NCI-H1105 treated with DMSO at 0.1 percent for 48 hours (cell line): ENCODE data around the gene GNPAT.

Source experiments
- DNase-seq: peaks from one replicate; lab custom pipeline; 2025; lab: John Stamatoyannopoulos, UW

Gene GNPAT

DNA sequence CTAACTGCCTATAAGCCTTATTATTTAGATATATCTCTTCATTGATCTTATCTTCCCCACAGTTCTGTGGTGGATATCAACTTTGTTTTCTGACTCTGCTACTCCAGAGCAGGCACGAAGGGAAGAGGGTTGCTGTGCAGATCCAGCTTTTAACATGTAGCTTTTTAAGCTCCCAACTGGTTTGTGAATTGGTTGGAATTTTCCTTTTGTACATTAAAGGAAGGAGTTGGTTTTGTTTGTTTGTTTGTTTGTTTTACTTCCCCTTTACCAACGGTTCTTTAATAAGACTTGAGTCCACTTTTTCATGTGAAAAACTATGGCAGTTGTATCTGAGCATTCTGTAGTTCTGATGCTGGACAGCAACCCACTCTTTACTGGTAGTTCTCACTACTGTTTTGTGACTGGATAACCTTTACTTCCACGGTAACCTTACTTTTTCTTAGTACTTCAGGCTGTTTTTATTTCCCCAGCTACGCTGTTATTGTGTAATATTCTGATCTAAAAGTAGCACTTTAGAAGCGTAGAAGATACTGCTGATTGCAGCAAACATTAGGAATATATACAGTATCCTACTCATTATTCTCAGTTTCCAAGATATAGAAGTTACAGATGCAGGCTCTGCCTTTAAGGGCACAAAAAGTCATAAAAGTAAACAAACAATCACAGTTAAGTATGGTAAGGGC is 1.6 kb downstream of the GNPAT start:
- no peak for DNase-seq

DNA sequence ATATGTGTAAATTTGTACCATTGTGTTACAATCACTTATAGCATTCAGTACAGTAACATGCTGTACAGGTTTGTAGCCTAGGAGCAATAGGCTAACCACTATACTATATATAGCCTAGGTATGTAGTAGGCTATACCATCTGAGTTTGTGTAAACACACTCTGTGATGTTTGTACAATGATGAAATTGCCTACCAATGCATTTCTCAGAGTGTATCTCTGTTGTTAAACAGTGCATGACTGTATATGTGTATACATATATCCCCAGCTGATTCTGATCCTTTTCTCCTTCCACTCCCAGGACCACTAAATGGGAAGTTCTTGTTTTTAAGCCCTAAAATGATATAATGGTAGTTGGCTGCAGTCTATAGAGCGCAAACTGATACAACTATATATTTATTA is 7.8 kb downstream of the GNPAT start:
- DNase-seq = no peak

DNA sequence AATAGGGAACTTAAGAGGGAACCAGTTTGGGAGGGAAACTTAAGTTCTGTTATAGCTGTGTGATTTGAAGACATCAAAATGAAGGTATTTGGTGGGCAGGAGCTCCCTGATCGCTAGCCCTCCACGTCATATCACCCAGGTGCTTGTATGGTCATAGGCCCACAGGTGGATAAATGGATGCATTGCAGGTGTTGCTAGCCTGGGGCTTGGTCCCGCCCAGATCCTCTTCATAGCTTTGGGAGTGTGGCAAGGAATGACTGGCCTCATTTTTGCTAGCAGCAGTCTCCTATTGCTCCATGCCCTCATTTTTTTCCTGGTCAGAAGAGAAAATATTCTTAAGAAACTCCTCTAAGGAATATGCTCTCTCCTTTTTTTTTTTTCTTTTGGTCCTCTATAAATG is 11.3 kb downstream of the GNPAT start:
- DNase-seq = no peak

DNA sequence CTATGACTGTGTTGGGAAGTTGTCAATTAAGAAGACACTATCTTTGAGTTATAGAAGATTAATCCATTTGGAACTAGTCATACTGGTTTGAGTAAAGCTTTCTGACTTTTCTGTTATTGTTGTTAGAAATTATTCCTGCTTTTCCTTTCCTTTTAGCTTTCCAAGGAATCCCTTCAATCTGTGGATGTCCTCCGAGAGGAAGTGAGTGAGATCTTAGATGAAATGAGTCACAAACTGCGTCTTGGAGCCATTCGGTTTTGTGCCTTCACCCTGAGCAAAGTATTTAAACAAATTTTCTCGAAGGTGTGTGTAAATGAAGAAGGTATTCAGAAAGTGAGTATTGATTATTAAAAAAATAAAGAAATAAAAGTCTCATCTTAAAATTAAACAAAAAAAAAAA is 19.3 kb downstream of the GNPAT start:
- DNase-seq = no peak

DNA sequence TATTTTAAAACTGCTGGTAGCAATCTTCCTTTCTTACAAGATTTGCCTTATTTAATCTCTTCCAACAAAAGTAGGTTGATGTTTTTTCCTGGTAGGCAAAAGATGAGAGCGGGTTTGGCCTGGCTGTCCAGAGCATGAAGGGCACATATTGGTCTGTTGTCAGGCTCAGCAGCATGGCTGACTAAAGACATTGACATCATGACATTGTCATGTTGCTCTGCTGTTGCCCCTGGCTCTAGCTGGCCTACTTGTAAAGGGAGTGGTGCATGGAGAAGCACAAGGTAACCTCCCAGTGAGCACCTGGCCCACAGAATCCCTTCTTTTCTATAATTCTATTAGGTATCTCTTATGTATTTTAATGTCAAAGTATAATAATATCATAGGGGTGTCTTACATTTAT is 23.6 kb downstream of the GNPAT start:
- no peak for DNase-seq

DNA sequence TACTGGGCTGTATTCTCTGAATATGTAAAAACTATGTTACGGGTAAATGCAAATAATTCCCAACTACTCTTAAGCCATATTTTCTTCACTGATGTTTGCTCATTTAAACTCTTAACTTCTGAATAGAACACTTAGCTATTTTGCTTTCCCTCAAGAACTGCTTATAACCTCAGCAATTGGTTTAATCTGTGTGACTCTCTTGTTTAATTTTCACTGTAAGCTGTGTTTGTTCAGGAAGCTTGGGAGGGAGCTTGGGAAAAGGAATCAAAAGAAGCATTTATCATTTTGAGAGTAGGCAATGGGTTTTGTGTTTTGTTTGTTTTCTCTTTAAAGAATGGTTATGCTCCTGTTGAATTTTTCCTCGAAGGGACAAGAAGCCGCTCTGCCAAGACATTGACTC is 24.4 kb downstream of the GNPAT start:
- no peak for DNase-seq

DNA sequence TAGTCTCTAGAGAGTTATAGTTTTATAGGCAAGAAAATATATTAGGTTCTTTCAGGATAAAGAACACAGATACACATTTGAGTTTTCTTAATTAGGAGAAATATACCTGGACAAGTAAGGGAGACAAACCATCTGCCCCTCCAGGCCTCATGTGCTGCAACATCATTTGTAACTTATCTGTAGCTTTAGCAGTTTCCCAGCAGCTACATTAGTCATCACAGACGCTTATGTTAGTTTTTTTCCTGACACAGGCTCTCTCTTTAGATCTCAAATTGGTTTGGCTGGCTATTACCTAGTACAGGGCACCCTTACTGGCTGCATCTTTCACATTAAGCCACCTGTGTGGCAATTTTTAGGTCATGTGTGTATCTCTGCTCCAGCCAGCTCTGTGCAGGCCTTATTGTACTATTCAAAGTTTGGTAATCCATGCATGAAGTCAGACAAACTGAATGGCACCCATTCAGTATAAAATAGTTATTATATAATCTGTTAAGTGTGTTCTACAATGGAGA is 25.9 kb downstream of the GNPAT start:
- no peak for DNase-seq

DNA sequence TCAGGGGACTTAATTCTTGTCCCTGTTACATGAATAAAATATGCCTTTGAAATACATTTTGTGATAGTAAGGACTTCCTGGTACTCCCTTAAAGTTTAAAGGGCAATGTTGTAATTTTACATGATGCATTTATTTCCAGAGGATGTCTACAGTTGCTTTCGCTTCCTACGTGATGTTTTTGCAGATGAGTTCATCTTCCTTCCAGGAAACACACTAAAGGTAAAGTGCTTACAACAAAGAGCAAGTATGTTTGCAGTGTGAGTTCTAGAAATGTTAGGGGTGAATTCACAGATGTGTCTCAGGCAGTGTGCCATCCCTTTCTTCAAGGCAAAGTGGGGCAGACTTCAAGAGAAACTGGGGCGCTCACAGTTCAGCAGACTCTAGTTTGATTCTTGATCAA is 31.2 kb downstream of the GNPAT start:
- no peak for DNase-seq

DNA sequence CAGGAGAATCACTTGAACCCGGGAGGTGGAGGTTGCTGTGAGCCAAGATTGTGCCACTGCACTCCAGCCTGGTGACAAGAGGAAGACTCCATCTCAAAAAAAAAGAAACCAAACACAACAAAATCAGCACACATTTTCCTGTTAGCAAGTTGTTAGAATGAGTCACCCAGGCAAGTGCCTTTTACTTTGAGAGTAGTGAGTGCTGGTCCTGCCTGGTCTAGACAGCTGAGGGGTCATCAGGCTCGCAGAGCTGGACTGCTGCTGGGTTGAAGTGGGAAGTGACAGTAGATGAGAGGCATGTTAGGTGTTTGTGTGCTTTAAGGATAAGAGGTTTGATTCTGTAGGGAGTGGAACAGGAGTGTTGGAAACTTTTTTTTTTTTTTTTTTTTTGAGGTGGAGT is 31.9 kb downstream of the GNPAT start:
- no peak for DNase-seq

DNA sequence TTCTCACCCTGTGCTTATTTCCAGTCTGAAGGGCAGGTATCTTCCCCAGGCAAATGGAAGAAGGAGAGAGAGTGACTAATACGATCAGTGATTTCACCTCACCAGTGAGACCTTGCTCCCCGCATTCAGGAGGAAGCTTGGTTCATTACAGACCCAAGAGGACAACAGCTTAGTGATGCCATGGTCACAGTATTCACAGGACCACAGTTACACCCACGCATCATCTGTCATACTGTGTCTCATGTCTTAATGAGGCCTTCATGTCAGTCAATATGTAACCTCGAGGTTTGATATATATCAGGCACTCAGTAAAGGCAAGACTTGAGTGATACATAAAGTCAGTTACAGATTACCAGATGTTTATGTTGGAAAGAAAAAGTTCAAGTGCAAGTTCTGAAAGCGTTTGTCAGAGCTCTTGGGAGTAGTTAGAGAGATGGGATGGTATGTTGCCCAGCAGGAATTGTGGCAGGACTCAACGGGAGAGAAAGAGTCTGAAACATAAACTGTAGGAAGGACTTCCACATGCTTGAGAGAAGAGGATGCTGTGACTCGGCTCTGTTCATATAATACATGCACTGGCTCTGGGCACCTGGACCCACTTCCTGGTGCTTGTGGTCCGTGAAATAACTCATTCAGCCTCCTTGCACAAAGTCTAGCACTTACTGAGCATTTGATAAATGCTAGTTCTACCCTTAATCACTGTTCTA is 33.3 kb downstream of the GNPAT start:
- DNase-seq = no peak

DNA sequence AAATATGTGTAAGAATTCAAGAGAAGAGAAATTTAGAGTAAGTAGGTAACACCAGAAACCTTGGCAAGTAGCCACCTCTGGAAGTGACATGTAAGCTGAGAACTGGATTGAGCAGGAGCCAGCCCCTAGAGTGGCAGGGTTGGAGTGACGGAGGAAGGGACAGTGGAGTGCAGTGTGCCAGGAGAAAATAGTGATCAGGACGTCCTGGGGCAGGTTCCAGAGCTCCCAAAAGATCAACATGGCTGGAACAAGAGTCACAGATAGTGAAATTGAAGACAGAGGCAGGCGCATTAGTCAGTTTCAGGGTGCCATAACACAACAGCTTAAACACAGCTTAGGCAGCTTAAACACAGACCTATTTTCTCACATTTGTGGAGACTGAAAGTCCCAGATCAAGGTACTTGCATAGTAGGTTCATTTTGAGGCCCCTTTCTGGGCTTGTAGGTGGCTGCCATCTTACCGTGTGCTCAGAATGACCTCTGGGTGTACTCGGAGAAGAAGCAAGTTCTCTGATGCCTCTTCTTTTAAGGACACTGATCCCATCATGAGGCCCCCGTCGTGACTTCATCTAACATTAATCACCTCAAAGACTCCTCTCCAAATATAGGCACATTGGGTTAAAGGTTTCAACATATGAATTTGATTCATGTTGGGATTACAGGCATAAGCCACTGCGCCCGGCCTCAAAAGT is 37.2 kb downstream of the GNPAT start:
- peak; percentile 34 for DNase-seq

DNA sequence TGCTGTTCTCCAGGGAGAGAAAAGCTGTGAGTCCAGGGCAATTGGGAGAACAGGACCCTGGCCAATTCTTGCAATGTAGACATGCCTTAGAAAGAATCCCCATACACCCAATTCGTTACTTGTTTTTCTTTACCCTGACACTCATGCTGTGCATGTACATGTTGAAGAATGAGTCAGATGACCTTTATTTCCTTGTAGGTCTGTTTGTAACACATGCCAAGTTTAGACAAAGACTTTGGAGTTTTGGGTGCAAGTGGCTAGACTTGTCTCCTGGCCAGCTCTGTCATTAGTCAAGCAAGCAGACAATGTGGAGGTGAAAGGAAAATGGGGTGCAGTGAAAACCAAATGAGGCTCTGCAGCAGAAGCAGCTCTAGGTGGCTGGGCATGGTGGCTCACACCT is 38.1 kb downstream of the GNPAT start:
- no peak for DNase-seq

DNA sequence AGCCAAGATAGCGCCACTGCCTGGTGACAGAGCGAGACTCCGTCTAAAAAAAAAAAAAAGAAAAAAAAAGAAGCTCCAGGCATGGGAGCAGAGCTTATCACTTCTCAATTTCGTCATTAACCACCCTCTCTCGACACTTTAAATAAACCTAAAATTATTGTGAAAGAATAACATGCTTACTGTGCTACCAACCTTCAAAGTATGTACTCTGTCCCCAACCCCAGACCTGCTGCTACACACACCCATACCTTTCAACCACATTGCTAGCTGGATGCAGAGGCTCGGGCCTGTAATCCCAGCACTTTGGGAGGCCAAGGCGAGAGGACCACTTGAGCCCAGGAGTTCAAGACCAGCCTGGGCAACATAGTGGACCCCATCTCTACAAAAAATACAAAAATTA is 38.7 kb downstream of the GNPAT start:
- no peak for DNase-seq

DNA sequence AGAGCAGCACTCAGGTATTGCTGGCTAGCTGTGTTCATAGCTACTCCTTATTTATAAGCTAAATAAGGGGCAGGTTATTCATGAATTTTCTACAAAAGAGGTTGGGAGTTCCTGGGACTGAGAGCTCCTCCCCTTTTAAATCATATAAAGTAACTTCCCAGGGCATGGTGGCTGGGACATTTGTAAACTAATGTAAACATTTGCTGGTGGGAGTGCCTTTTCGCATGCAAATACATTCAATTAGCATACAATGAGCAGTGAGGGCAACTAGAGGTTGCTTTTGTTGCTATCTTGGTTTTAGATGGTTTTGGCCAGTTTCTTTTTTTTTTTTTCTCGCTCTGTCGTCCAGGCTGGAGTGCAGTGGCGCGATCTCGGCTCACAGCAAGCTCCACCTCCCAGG is 43.4 kb downstream of the GNPAT start:
- DNase-seq = no peak

DNA sequence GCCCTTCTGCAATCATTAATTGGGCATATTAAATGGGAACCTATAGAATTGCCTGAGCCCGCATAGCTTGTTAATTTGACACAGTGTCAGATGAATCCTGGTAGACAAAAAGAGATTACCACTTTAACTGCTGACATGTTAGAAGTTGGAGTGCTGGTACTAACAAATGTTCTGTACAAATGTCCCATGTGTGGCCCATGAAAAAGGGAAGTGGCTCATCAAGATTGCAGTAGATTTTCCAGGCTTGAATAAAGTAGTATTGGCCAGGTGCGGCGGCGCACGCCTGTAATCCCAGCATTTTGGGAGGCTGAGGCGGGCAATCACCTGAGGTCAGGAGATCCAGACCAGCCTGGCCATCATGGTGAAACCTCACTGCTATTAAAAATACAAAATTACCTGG is 45.6 kb downstream of the GNPAT start:
- DNase-seq = no peak

DNA sequence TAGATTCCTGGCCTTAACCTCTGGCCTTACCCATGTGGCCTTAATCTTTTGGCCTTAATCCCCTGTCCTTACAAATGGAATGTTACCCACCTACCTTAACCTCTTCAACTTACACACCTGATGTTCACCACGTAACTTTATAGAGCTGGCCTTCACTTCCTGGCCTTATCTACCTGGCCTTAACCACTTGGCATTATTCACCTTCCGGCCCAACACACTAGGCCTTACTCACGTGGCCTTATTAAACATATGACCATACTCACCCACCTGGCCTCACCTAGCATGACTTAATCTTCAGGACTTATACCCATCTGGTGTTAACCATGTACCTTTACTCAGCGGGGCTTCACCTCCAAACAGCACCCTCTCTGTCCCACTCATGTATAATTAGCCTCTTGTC is 54.9 kb downstream of the GNPAT start:
- DNase-seq = no peak

DNA sequence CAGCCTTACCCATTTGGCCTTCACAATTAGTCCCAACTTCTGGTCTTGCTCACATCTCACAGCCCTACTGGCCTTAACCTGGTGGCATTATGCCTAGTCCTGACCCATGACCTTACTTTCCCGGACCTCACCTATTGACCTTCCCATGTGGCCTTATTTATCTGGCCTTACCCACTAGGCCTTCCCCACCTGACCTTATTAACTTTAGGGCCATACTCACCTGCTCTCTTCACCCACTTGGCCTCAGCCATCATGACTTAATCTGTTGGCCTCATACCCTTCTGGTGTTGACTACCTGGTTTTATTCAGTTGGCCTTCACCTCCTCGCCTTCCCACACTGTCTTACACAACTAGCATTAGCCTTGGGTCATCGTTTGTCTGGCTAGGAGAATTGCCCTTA is 61.0 kb downstream of the GNPAT start:
- no peak for DNase-seq

DNA sequence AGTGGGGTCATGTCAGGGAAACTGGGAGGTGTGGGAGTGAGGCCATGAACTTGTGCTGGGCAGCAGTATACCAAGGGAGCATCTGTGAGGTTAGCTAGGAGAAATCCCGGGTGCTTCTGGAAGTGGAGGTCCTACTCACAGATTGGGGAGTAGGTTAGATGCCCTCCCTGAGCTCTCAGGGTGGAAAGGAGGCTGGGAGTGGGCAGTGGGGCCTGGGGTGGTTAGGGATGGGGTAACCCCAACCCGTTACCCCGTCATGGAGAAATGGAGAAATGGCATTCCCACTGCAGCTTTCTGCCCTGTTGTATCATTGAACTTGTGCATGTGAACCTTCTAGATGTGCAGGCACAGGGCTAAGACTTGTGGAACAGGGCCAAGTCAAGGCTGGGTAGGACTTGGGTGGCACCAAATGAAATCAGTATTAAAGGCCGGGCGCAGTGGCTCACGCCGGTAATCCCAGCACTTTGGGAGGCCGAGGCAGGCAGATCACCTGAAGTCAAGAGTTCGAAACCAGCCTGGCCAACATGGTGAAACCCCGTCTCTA is 69.5 kb downstream of the GNPAT start:
- no peak for DNase-seq

DNA sequence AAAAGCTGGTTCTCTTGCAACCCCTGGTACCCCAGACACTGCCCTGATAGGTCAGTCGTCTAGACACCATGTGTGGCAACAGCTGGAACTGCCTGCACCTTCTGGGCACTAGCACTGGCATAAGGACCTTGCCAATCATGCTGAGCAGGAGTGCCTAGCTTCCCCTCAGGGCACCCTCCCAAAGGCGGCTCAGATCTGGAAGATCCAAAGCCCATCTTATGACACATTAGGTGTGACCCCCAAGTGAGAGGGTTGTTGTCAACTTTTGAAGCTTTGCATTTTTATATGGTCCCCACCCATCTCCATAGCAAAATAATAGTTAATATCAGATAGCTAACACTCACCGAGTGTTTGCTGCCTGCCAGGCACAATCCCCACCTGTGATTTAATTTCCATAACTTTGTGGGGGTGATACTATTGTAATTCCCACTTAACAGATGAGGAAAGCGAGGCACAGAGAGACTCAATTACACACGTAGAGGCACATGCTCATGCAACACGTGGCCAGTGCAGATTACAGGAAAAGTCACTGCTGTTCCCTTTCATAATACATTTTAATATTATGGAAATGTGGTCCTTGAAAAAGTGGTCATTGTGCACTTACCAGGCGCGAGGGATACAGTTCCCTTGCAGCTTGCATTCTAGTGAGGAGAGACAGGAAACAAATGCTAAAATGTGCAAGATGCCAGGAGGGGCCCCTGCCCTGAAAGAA is 70.9 kb downstream of the GNPAT start:
- DNase-seq = no peak

DNA sequence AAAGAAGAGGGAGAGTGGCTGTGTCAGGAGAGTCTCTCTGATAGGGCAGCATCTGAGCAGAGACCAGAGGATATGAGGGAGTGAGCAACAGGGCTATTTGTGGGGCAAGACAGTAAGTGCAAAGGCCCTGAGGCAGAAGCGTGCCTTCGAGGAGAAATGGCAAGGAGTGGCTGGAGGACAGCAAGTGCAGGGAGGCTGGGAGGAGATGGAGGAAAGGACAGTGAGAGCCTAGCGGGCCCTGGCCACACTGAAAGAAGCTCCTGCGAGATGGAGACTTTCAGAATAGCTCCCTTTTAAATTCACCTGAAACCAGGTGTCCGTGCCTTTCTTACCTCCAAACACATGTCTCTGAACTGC is 71.4 kb downstream of the GNPAT start:
- DNase-seq = no peak

DNA sequence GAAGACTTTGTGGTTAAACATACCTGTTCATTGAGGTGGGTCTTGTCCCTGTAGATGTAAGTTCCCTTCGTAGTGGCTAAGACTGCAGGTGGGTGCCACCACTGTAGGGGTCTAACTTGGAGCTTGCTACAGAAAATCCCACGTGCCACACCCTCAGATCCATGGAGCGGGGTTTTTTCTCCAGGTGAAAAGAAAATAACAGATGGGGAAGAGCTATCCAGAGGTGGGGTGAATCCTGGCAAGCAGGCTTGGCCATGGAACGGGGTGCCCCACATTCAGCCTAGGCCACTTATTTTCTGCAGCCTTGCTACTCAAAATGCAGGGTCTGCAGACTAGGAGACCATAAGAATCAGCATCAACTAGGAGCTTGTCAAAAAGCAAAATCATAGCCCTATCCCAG is 72.6 kb downstream of the GNPAT start:
- DNase-seq = no peak

DNA sequence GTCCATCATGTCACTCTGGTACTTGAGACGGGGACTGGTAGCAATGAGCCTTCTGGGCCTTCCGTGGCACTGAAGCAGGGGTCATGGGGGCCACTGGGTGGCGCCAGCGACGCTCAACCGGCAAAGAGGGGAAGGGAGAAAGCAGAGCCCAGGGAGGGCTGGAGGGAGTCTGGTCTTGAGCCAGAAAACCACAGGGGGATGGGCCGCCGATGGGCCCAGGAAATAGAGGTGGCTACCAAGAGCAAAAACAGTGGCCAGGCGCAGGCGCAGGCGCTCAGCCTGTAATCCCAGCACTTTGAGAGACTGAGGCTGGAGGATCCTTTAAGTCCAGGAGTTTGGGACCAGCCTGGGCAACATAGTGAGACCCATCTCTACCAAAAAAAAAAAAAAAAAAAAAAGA is 74.9 kb downstream of the GNPAT start:
- DNase-seq = no peak
